Right atrium auricular region (tissue), 2 donors: ENCODE results near the gene QPRT. TPM values are rescaled to one million over a fixed set of nuclear protein-coding genes. Genes with fewer than 3 reads are reported as not detected.
"Not testable (repeated sequence)": the region's sequence is repeated elsewhere in the genome, so short reads cannot be mapped to it uniquely, and the experiment has no call there.

Experiments
- DNase-seq: peaks from one replicate; pipeline ENCODE4 v3.0.0-alpha.2; 2019; ENCODE audit warnings: low spot score
- H3K27ac ChIP-seq, 2 donors: fragments of 200-600 bp; sonication (generic); 1 replicate in 1 of 2; 2 replicates in 1 of 2; pipeline ENCODE4 v1.5.1; 2016 to 2019
- H3K27me3 ChIP-seq, 2 donors: fragments of 200-600 bp; sonication (generic); one replicate each; pipeline versions ENCODE4 v1.5.1 to v1.6.0; 2017 to 2019
- H3K36me3 ChIP-seq: fragments of 200-600 bp; sonication (generic); one replicate; pipeline ENCODE4 v1.5.1; 2016
- H3K4me1 ChIP-seq, 2 donors: fragments of 200-600 bp; sonication (generic); one replicate each; pipeline versions ENCODE4 v1.5.1 to v1.6.0; 2017 to 2019
- H3K4me3 ChIP-seq, 2 donors: fragments of 200-600 bp; sonication (generic); 1 replicate in 1 of 2; 2 replicates in 1 of 2; pipeline ENCODE4 v1.5.1; 2017 to 2019; ENCODE audit warnings: mild to moderate bottlenecking in 1 of 2, moderate library complexity in 1 of 2
- H3K9me3 ChIP-seq, 2 donors: fragments of 200-600 bp; sonication (generic); one replicate each; pipeline ENCODE4 v1.5.1; 2019
- total RNA-seq, 2 donors: library from RNA; depleted of rRNA; stranded (reverse); fragments of >200 nt; gene quantifications; one replicate each; pipeline ENCODE4 v1.1.0, GENCODE V29; 2016
- TF ChIP-seq, protein P1 (sequence below), 2 donors: fragments of 200-600 bp; sonication (generic); IDR thresholded peaks; one replicate each; pipeline ENCODE4 v1.5.1; 2019; ENCODE audit warnings: antibody characterized with exemption in 2 of 2

Gene QPRT
- total RNA-seq, 2 donors from 2014 or later: 18.3 to 38.2 TPM

DNA sequence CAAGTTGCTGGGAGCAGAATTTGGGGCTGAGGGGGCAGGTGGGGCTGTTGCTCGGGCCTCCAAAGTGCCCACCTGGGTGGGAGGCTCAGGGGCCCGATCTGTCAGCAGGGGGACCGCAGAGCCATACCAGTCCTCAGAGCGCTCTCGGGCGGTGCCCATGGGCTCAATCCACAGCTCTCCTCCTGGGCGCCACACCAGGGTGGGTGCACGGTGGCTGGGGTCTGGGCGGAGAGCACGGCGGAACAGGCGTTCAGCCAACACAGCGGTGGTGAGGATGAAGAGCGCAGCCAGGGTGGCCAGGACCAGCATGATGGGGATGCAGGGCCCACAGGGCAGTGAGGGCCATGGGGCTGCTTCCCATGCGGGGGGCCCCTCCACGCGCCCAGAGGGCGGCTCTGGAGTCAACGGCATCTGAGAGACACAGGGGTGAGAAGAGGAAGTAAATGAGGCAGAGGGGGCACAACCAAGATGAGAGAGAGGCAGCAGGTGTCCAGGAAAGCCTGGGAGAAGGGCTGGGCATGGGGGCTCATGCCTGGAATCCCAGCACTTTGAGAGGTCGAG, 65.6 kb downstream of the QPRT start:
- no peaks in the 10 kb centered on the region for H3K27me3 ChIP-seq
- H3K36me3 ChIP-seq: no peaks in the 10 kb centered on the region
- TF ChIP-seq, protein P1, sequence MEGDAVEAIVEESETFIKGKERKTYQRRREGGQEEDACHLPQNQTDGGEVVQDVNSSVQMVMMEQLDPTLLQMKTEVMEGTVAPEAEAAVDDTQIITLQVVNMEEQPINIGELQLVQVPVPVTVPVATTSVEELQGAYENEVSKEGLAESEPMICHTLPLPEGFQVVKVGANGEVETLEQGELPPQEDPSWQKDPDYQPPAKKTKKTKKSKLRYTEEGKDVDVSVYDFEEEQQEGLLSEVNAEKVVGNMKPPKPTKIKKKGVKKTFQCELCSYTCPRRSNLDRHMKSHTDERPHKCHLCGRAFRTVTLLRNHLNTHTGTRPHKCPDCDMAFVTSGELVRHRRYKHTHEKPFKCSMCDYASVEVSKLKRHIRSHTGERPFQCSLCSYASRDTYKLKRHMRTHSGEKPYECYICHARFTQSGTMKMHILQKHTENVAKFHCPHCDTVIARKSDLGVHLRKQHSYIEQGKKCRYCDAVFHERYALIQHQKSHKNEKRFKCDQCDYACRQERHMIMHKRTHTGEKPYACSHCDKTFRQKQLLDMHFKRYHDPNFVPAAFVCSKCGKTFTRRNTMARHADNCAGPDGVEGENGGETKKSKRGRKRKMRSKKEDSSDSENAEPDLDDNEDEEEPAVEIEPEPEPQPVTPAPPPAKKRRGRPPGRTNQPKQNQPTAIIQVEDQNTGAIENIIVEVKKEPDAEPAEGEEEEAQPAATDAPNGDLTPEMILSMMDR (IDR thresholded peaks at IDR 0.05): no peak
- no peaks in the 10 kb centered on the region for H3K4me1 ChIP-seq
- no peaks in the 10 kb centered on the region for H3K9me3 ChIP-seq
- DNase-seq: no peak
- H3K27ac ChIP-seq: no peak overlapping the region
- H3K4me3 ChIP-seq: no peak overlapping the region

DNA sequence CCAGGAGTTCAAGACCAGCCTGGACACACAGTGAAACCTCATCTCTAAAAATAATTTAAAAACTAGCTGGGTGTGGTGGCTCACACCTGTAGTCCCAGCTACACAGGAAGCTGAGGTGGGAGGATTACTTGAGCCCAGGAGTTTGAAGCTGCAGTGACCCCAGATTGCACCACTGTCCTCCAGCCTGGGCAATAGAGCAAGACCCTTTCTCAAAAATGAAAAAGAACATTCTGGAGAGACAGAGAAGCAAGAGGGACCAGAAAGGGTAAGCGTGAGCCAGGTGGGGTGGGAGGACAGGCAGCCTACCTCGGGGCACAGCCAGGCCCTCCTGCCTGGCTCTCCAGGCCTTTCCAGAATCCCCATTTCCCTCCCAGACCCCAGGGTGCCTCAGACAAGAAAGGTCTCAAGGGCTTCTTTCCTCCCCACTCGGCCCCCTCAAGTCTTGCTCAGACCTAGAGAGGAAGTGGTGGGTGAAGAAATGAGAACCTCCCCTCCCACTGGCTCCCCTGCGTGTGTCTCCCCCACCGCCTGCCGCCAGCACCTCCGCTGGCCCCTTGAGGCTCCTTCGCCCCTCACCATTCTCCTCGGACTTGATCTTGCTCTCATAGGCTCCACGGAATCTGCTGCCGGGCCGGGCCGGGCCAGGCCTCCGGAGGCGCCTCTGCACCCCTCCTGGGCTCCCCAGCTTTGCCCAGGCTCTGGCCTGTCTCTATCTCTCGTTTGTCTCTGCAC, 66.3 kb downstream of the QPRT start:
- Histone ChIP-seq H3K27me3 (no peaks in the 10 kb centered on the region), H3K4me3 (peak overlapping the region; percentile 12 to 36), H3K9me3 (no peaks in the 10 kb centered on the region), H3K4me1 (no peaks in the 10 kb centered on the region), H3K36me3 (no peaks in the 10 kb centered on the region), H3K27ac (no peak overlapping the region)
- no peak for DNase-seq
- TF ChIP-seq, protein P1 (IDR thresholded peaks at IDR 0.05): no peak

DNA sequence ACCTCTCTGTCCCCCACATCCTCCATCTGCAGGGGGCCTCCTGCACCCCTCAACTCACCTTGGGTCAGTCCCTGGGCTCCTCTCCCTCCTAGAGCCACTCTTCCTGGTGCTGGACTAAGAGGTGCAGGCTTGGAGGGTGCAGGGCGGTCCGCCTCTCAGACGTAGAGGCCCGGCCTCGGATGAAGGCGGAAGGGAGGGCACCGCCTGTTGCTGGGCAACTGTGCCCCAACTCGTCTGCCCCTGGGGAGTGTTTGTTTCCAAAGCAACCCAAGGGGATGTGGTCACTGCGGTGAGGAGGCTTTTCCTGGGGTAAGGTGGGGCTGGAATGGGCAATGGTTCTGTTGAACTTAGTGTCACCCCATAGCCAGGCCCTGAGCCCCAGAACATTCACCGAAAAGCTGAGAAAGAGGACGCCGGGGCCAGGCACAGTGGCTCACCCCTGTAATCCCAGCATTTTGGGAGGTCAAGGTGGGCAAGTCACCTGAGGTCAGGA, 66.9 kb downstream of the QPRT start, which contains the start of gene C16orf54:
Gene C16orf54, minus strand, starts transcription at position 138 of the 493 bp plus-strand sequence. CDS start 1,039 bp downstream, outside the sequence.
- H3K27me3 ChIP-seq: no peaks in the 10 kb centered on the region
- H3K36me3 ChIP-seq: no peaks in the 10 kb centered on the region
- TF ChIP-seq, protein P1 (IDR thresholded peaks at IDR 0.05): no peak
- no peaks in the 10 kb centered on the region for H3K9me3 ChIP-seq
- no peaks in the 10 kb centered on the region for H3K4me1 ChIP-seq
- H3K4me3 ChIP-seq: peak within 1 kb of the TSS; percentile 12 to 36
- peak; percentile 67 for DNase-seq
- H3K27ac ChIP-seq: no peak within 1 kb of the TSS

DNA sequence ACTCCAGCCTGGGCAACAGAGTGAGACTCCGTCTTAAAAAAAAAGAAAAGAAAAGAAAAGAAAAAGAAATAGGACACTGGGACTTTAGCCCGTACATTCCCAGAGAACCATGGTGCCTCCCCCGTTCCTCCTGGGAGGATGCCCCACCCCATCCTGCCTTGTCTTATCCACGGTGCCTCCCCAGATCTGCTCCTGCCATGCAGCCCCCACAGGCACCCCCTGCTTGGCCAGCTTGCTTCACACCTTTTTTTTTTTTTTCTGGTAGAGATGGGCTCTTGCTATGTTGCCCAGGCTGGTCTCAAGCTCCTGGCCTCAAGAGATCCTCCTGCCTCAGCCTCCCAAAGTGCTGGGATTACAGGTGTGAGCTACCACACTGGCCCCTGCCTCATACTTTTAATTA, 67.5 kb downstream of the QPRT start:
- not testable (repeated sequence) for H3K9me3 ChIP-seq, H3K27ac ChIP-seq, H3K4me3 ChIP-seq, DNase-seq, H3K36me3 ChIP-seq, H3K27me3 ChIP-seq, H3K4me1 ChIP-seq

Other genes with a start within 250 kb of the QPRT start
- 1 to 10 TPM; 5.1 to 6.8 TPM for gene BOLA2, start 224.8 kb upstream of the QPRT start, total RNA-seq
- gene SLX1B, start 224.6 kb upstream of the QPRT start, total RNA-seq: 10 to 100 TPM; 16.4 to 21.8 TPM
- gene SULT1A4, start 219.3 kb upstream of the QPRT start, total RNA-seq: 10 to 100 TPM; 15.8 to 18.2 TPM
- 10 to 100 TPM in 1 of 2 donors, 1 to 10 TPM in 1; 4.2 to 11.4 TPM for gene NPIPB12, start 172.8 kb upstream of the QPRT start, total RNA-seq
- gene SPN, start 15.9 kb upstream of the QPRT start, total RNA-seq: 1 to 10 TPM; 3.7 to 4.5 TPM
- gene C16orf54, start 66.8 kb downstream of the QPRT start, total RNA-seq: under 1 TPM; 0.52 to 0.90 TPM
- gene ZG16, start 99.1 kb downstream of the QPRT start, total RNA-seq: not detected
- 10 to 100 TPM; 10.1 to 17.1 TPM for gene KIF22, start 111.6 kb downstream of the QPRT start, total RNA-seq
- 10 to 100 TPM; 33.0 to 86.6 TPM for gene MAZ, start 127.3 kb downstream of the QPRT start, total RNA-seq
- under 1 TPM; 0.51 to 0.52 TPM for gene PRRT2, start 133.0 kb downstream of the QPRT start, total RNA-seq
- 10 to 100 TPM; 23.5 to 27.3 TPM for gene PAGR1, start 137.0 kb downstream of the QPRT start, total RNA-seq
- gene MVP, start 141.3 kb downstream of the QPRT start, total RNA-seq: 10 to 100 TPM; 44.4 to 77.9 TPM
- 100 to 1,000 TPM; 135 to 138 TPM for gene CDIPT, start 184.0 kb downstream of the QPRT start, total RNA-seq
- 1 to 10 TPM; 2.6 to 4.6 TPM for gene SEZ6L2, start 220.4 kb downstream of the QPRT start, total RNA-seq
- 1 to 10 TPM; 1.5 to 3.2 TPM for gene ASPHD1, start 221.3 kb downstream of the QPRT start, total RNA-seq
- 1 to 10 TPM; 6.4 to 6.5 TPM for gene KCTD13, start 247.0 kb downstream of the QPRT start, total RNA-seq